ENCODE measurements around the gene ICAM2.

ICAM2 gene

GRCh38 chr17:64066716-64067115 lies 46.3 kb upstream of the ICAM2 start:
- Histone ChIP-seq H3K4ac (ENCODE audit: low read depth, low read length) (no peak overlapping the region), H4K8ac (ENCODE audit: low read depth, low read length) (no peak overlapping the region), H3K23ac (ENCODE audit: low read length) (no peak overlapping the region), H3K27me3 (ENCODE audit: insufficient read depth, low read length) (no peaks in the 10 kb centered on the region), H3K18ac (ENCODE audit: low read length) (no peak overlapping the region), H2AK5ac (ENCODE audit: low read length) (no peak overlapping the region), H3K4me3 (ENCODE audit: low read depth, low read length) (no peak overlapping the region), H4K12ac (ENCODE audit: low read depth, low read length) (no peak overlapping the region), H3K9ac (ENCODE audit: low read length) (no peak overlapping the region), H2BK12ac (ENCODE audit: low read length) (no peak overlapping the region), H3K27ac (ENCODE audit: low read depth, low read length) (no peak overlapping the region), H3K14ac (ENCODE audit: low read length) (no peak overlapping the region), H3K4me1 (ENCODE audit: control insufficient read depth in 1 of 2, insufficient read depth in 2 of 2, low read length in 2 of 2) (peaks cover 0 to 5% of the 10 kb centered on the region in 2 experiments), H3K79me1 (ENCODE audit: low read length) (peaks cover 2% of the 10 kb centered on the region), H4K91ac (ENCODE audit: low read depth, low read length) (no peak overlapping the region), H3K4me2 (ENCODE audit: low read length) (no peak overlapping the region), H3K79me2 (ENCODE audit: control insufficient read depth, insufficient read depth, low read length, poor library complexity) (no peaks in the 10 kb centered on the region), H2BK5ac (ENCODE audit: low read depth, low read length, poor library complexity) (no peak overlapping the region), H2AFZ (ENCODE audit: insufficient read depth, low read length, poor library complexity) (no peak overlapping the region), H3K36me3 (ENCODE audit: control insufficient read depth in 1 of 2, insufficient read depth in 2 of 2, low read length in 2 of 2) (peaks cover 12 to 26% of the 10 kb centered on the region in 2 experiments), H2BK120ac (ENCODE audit: insufficient read depth, low read length, poor library complexity) (no peak overlapping the region), H3K9me3 (ENCODE audit: insufficient read depth, low read depth, low read length) (peaks cover 7% of the 10 kb centered on the region)
- no peak for DNase-seq
- WGBS (ENCODE audit: extremely low coverage, insufficient coverage, insufficient read length) = no CpG with 5 or more reads among the region's 7 CpGs

- Histone ChIP-seq H3K36me3 (ENCODE audit: control insufficient read depth in 1 of 2, insufficient read depth in 2 of 2, low read length in 2 of 2) (peaks cover 5 to 22% of the 10 kb centered on the region in 2 experiments), H3K23ac (ENCODE audit: low read length) (no peak overlapping the region), H3K4me2 (ENCODE audit: low read length) (no peak overlapping the region), H2AFZ (ENCODE audit: insufficient read depth, low read length, poor library complexity) (no peak overlapping the region), H3K4me1 (ENCODE audit: control insufficient read depth in 1 of 2, insufficient read depth in 2 of 2, low read length in 2 of 2) (peaks cover 0 to 8% of the 10 kb centered on the region in 2 experiments), H3K14ac (ENCODE audit: low read length) (no peak overlapping the region), H2AK5ac (ENCODE audit: low read length) (no peak overlapping the region), H3K4ac (ENCODE audit: low read depth, low read length) (no peak overlapping the region), H3K18ac (ENCODE audit: low read length) (no peak overlapping the region), H2BK12ac (ENCODE audit: low read length) (no peak overlapping the region), H4K12ac (ENCODE audit: low read depth, low read length) (no peak overlapping the region), H3K79me2 (ENCODE audit: control insufficient read depth, insufficient read depth, low read length, poor library complexity) (no peaks in the 10 kb centered on the region), H3K4me3 (ENCODE audit: low read depth, low read length) (no peak overlapping the region), H4K8ac (ENCODE audit: low read depth, low read length) (no peak overlapping the region), H3K27me3 (ENCODE audit: insufficient read depth, low read length) (no peaks in the 10 kb centered on the region), H3K9ac (ENCODE audit: low read length) (no peak overlapping the region), H2BK120ac (ENCODE audit: insufficient read depth, low read length, poor library complexity) (no peak overlapping the region), H3K9me3 (ENCODE audit: insufficient read depth, low read depth, low read length) (peaks cover 7% of the 10 kb centered on the region), H3K79me1 (ENCODE audit: low read length) (no peaks in the 10 kb centered on the region), H4K91ac (ENCODE audit: low read depth, low read length) (no peak overlapping the region), H2BK5ac (ENCODE audit: low read depth, low read length, poor library complexity) (no peak overlapping the region), H3K27ac (ENCODE audit: low read depth, low read length) (no peak overlapping the region)
- WGBS (ENCODE audit: extremely low coverage, insufficient coverage, insufficient read length) = no CpG with 5 or more reads among the region's 8 CpGs
- DNase-seq = no peak
Observed at GRCh38 chr17:64065161-64065560, 44.7 kb upstream of the ICAM2 start.

GRCh38 chr17:64064331-64064730 lies 43.9 kb upstream of the ICAM2 start:
- Histone ChIP-seq H3K27me3 (ENCODE audit: insufficient read depth, low read length) (no peaks in the 10 kb centered on the region), H4K8ac (ENCODE audit: low read depth, low read length) (peak overlapping the region; percentile 13), H3K4ac (ENCODE audit: low read depth, low read length) (no peak overlapping the region), H2BK5ac (ENCODE audit: low read depth, low read length, poor library complexity) (no peak overlapping the region), H3K4me2 (ENCODE audit: low read length) (no peak overlapping the region), H2BK12ac (ENCODE audit: low read length) (no peak overlapping the region), H4K91ac (ENCODE audit: low read depth, low read length) (no peak overlapping the region), H3K23ac (ENCODE audit: low read length) (no peak overlapping the region), H3K14ac (ENCODE audit: low read length) (no peak overlapping the region), H3K79me1 (ENCODE audit: low read length) (no peaks in the 10 kb centered on the region), H2AFZ (ENCODE audit: insufficient read depth, low read length, poor library complexity) (no peak overlapping the region), H3K9ac (ENCODE audit: low read length) (no peak overlapping the region), H3K18ac (ENCODE audit: low read length) (no peak overlapping the region), H3K36me3 (ENCODE audit: control insufficient read depth in 1 of 2, insufficient read depth in 2 of 2, low read length in 2 of 2) (peaks cover 8 to 16% of the 10 kb centered on the region in 2 experiments), H3K79me2 (ENCODE audit: control insufficient read depth, insufficient read depth, low read length, poor library complexity) (no peaks in the 10 kb centered on the region), H3K4me1 (ENCODE audit: control insufficient read depth in 1 of 2, insufficient read depth in 2 of 2, low read length in 2 of 2) (peaks cover under 1 to 9% of the 10 kb centered on the region in 2 experiments), H3K9me3 (ENCODE audit: insufficient read depth, low read depth, low read length) (peaks cover 5% of the 10 kb centered on the region), H3K4me3 (ENCODE audit: low read depth, low read length) (no peak overlapping the region), H3K27ac (ENCODE audit: low read depth, low read length) (no peak overlapping the region), H2AK5ac (ENCODE audit: low read length) (no peak overlapping the region), H4K12ac (ENCODE audit: low read depth, low read length) (no peak overlapping the region), H2BK120ac (ENCODE audit: insufficient read depth, low read length, poor library complexity) (no peak overlapping the region)
- no peak for DNase-seq
- no CpG with 5 or more reads among the region's 9 CpGs for WGBS (ENCODE audit: extremely low coverage, insufficient coverage, insufficient read length)

GRCh38 chr17:64063766-64064224 lies 43.4 kb upstream of the ICAM2 start:
- H3K4me2 ChIP-seq (ENCODE audit: low read length) = no peak overlapping the region
- H3K27ac ChIP-seq (ENCODE audit: low read depth, low read length) = no peak overlapping the region
- H4K91ac ChIP-seq (ENCODE audit: low read depth, low read length) = no peak overlapping the region
- peaks cover 6% of the 10 kb centered on the region for H3K9me3 ChIP-seq (ENCODE audit: insufficient read depth, low read depth, low read length)
- H2BK5ac ChIP-seq (ENCODE audit: low read depth, low read length, poor library complexity) = no peak overlapping the region
- H3K14ac ChIP-seq (ENCODE audit: low read length) = no peak overlapping the region
- no peaks in the 10 kb centered on the region for H3K79me2 ChIP-seq (ENCODE audit: control insufficient read depth, insufficient read depth, low read length, poor library complexity)
- H3K27me3 ChIP-seq (ENCODE audit: insufficient read depth, low read length) = no peaks in the 10 kb centered on the region
- WGBS (ENCODE audit: extremely low coverage, insufficient coverage, insufficient read length) = no CpG with 5 or more reads among the region's 16 CpGs
- H2AFZ ChIP-seq (ENCODE audit: insufficient read depth, low read length, poor library complexity) = no peak overlapping the region
- H4K8ac ChIP-seq (ENCODE audit: low read depth, low read length) = no peak overlapping the region
- no peak overlapping the region for H3K18ac ChIP-seq (ENCODE audit: low read length)
- peaks cover 8 to 16% of the 10 kb centered on the region in 2 experiments for H3K36me3 ChIP-seq (ENCODE audit: control insufficient read depth in 1 of 2, insufficient read depth in 2 of 2, low read length in 2 of 2)
- H3K9ac ChIP-seq (ENCODE audit: low read length) = no peak overlapping the region
- H3K23ac ChIP-seq (ENCODE audit: low read length) = no peak overlapping the region
- no peak overlapping the region for H2BK12ac ChIP-seq (ENCODE audit: low read length)
- no peak overlapping the region for H2BK120ac ChIP-seq (ENCODE audit: insufficient read depth, low read length, poor library complexity)
- no peak overlapping the region for H3K4me3 ChIP-seq (ENCODE audit: low read depth, low read length)
- H4K12ac ChIP-seq (ENCODE audit: low read depth, low read length) = no peak overlapping the region
- H3K4ac ChIP-seq (ENCODE audit: low read depth, low read length) = no peak overlapping the region
- H2AK5ac ChIP-seq (ENCODE audit: low read length) = no peak overlapping the region
- no peaks in the 10 kb centered on the region for H3K79me1 ChIP-seq (ENCODE audit: low read length)
- H3K4me1 ChIP-seq (ENCODE audit: control insufficient read depth in 1 of 2, insufficient read depth in 2 of 2, low read length in 2 of 2) = peaks cover 3 to 11% of the 10 kb centered on the region in 2 experiments
- peak; percentile 59 to 77 for DNase-seq

All from trophoblast cell (in vitro differentiated cells and primary cell).